Measurements from ENCODE around the gene ADGRG1. TPM values are rescaled to one million over a fixed set of nuclear protein-coding genes. Genes with fewer than 3 reads are reported as not detected.
A peak's percentile ranks its signal among the peaks of the same experiment; 100 is the strongest.

The ADGRG1 gene
- total and polyA plus RNA-seq, 8 donors = 17.3 to 78.4 (median 19.3) TPM

- DNase-seq (no peak), ATAC-seq (no peak)
- peaks cover 0 to 13% of the 10 kb centered on the region in 2 donors for H3K36me3 ChIP-seq
- peaks cover 0 to 28% of the 10 kb centered on the region in 2 donors for H3K4me1 ChIP-seq
- peak overlapping the region in 1 of 2 donors; percentile 45 for H3K27ac ChIP-seq
- intact Hi-C loops (cut with DNase I) = no loop called here
- no peak overlapping the region for H3K4me3 ChIP-seq
- H3K27me3 ChIP-seq = peaks cover 0 to 5% of the 10 kb centered on the region in 2 donors
- TF ChIP-seq, protein P1, sequence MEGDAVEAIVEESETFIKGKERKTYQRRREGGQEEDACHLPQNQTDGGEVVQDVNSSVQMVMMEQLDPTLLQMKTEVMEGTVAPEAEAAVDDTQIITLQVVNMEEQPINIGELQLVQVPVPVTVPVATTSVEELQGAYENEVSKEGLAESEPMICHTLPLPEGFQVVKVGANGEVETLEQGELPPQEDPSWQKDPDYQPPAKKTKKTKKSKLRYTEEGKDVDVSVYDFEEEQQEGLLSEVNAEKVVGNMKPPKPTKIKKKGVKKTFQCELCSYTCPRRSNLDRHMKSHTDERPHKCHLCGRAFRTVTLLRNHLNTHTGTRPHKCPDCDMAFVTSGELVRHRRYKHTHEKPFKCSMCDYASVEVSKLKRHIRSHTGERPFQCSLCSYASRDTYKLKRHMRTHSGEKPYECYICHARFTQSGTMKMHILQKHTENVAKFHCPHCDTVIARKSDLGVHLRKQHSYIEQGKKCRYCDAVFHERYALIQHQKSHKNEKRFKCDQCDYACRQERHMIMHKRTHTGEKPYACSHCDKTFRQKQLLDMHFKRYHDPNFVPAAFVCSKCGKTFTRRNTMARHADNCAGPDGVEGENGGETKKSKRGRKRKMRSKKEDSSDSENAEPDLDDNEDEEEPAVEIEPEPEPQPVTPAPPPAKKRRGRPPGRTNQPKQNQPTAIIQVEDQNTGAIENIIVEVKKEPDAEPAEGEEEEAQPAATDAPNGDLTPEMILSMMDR (IDR thresholded peaks at IDR 0.05) = no peak
- H3K9me3 ChIP-seq = no peaks in the 10 kb centered on the region
Observed at GRCh38 chr16:57683636-57684545, 55.5 kb downstream of the ADGRG1 start.

DNA sequence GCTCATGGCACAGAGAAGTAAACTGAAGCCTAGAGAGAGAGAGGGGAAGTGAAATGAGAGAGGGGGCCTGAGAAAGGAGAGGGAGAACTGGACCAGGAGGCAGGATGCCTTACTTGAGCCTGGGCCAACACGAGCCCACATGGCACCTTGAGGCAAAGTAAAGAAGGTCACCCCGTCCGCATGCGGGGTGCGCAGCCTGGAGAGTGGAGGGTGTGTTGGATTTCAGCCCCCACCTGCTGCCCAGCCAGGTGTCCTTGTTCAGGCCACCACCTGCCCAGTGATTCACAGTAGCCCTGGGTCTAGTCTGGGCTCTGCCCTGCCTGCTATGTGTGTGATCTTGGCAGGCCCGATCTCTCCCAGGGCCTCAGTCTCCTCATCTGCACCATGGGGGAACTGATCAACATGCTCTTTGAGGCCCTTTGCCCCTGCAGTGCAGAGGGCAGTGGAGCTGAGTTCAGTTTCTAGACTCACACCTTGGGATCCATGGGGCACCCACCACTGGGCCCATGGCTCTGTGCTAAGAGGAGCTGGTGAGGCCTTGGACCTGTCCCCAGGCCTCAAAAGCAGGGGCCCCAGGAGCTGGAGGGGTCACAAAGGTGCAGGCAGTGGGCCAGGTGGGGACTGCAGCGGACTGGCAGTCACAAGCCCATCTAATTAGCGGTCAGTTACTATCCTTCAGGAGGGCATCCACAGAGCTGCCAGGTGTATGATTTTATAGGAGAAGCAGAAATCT is 56.4 kb downstream of the ADGRG1 start:
- Histone ChIP-seq H3K36me3 (peaks cover 0 to 13% of the 10 kb centered on the region in 2 donors), H3K27me3 (peaks cover 0 to 14% of the 10 kb centered on the region in 2 donors), H3K9me3 (no peaks in the 10 kb centered on the region), H3K4me3 (no peak overlapping the region), H3K4me1 (peaks cover 0 to 31% of the 10 kb centered on the region in 2 donors), H3K27ac (peak overlapping the region in 1 of 2 donors; percentile 45)
- TF ChIP-seq, protein P1 (IDR thresholded peaks at IDR 0.05) = no peak
- ATAC-seq (no peak), DNase-seq (no peak)
- intact Hi-C loops (cut with DNase I) = no loop called here

- no peak overlapping the region for H3K4me3 ChIP-seq
- H3K27ac ChIP-seq = no peak overlapping the region
- DNase-seq (no peak), ATAC-seq (no peak)
- intact Hi-C loops (cut with DNase I) = no loop called here
- peaks cover 0 to 13% of the 10 kb centered on the region in 2 donors for H3K36me3 ChIP-seq
- peaks cover 0 to 15% of the 10 kb centered on the region in 2 donors for H3K27me3 ChIP-seq
- H3K9me3 ChIP-seq = no peaks in the 10 kb centered on the region
- H3K4me1 ChIP-seq = peaks cover 0 to 39% of the 10 kb centered on the region in 2 donors
- TF ChIP-seq, protein P1 (IDR thresholded peaks at IDR 0.05) = no peak
Observed at GRCh38 chr16:57685633-57686032, 57.2 kb downstream of the ADGRG1 start.

- intact Hi-C loops (cut with DNase I) = no loop called here
- TF ChIP-seq, protein P1 (IDR thresholded peaks at IDR 0.05) = no peak
- Histone ChIP-seq H3K27ac (peak overlapping the region in 1 of 2 donors; percentile 84), H3K9me3 (no peaks in the 10 kb centered on the region), H3K27me3 (peaks cover 0 to 15% of the 10 kb centered on the region in 2 donors), H3K36me3 (peaks cover 0 to 13% of the 10 kb centered on the region in 2 donors), H3K4me3 (no peak overlapping the region), H3K4me1 (peaks cover 0 to 47% of the 10 kb centered on the region in 2 donors)
- ATAC-seq (no peak), DNase-seq (no peak)
Observed at GRCh38 chr16:57686577-57686976, 58.1 kb downstream of the ADGRG1 start.

Data from left lung (tissue), 10 donors.